VCaP (cell line): ENCODE measurements around the gene FABP3.

ENCODE experiments used
- H3K27ac ChIP-seq: fragments of 450-650 bp; 2 replicates; pipeline ENCODE4 v1.5.1; 2017
- TF ChIP-seq, protein P1 (sequence below): fragments of 450-650 bp; conservative IDR thresholded peaks from 2 replicates; pipeline ENCODE4 v1.5.1; 2017; ENCODE audit warnings: mild to moderate bottlenecking, moderate library complexity

Gene FABP3

DNA sequence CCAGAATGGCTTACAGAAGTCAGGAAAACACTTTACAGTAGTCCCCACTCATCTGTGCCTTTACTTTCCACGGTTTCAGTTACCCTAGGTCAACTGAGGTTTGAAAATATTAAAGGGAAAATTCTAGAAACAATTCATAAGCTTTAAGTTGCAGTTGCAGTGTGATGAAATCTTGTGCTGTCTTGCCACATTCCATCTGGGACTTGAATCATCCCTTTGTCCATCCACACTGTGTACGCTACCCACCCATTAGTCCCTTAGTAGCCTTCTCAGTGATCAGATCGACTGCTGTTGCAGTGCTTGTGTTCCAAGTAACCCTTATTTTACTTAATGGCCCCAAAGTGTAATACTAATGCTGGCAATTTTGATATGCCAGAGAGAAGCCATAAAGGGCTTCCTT is 45.5 kb downstream of the FABP3 start:
- TF ChIP-seq, protein P1, sequence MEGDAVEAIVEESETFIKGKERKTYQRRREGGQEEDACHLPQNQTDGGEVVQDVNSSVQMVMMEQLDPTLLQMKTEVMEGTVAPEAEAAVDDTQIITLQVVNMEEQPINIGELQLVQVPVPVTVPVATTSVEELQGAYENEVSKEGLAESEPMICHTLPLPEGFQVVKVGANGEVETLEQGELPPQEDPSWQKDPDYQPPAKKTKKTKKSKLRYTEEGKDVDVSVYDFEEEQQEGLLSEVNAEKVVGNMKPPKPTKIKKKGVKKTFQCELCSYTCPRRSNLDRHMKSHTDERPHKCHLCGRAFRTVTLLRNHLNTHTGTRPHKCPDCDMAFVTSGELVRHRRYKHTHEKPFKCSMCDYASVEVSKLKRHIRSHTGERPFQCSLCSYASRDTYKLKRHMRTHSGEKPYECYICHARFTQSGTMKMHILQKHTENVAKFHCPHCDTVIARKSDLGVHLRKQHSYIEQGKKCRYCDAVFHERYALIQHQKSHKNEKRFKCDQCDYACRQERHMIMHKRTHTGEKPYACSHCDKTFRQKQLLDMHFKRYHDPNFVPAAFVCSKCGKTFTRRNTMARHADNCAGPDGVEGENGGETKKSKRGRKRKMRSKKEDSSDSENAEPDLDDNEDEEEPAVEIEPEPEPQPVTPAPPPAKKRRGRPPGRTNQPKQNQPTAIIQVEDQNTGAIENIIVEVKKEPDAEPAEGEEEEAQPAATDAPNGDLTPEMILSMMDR = no peak
- no peak overlapping the region for H3K27ac ChIP-seq

DNA sequence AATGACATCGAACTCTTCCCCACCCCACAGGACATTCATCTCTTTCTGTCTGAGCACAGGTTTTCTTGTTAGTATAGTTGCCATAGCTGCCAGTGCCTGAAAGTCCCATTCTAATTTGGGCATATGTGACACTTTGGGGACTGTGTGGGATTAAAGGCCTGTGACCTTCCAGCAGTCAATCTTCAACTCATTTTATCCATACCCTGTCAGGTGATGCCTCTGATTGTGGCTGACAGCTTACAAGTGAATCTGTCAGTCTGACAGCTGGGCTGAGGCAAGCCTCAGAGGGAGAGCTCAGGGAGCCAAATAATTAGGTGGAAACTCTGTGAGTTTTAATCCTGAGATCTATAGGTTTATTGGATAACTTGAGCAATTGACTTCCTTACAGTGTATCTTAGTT is 46.4 kb downstream of the FABP3 start:
- TF ChIP-seq, protein P1 = no peak

DNA sequence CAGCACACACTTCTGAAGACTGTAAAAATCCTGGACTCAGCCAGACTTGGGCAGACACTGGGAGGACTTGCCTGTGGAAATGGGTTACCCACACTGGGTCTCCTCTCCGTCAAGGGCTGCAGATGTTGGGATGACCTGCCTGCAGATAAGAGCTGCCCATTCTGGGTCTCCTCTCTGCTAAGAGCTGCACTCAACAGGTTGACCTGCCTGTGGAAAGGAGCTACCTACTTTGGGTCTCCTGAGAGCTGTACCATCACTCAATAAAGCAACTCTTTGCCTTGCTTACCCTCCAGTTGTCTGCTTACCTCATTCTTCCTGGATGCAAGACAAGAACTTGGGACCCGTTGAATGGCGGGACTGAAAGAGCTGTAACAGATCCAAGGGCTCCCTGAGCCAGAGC is 47.9 kb downstream of the FABP3 start:
- TF ChIP-seq, protein P1 = no peak
- H3K27ac ChIP-seq = no peak overlapping the region

More for the DNA sequence above, 46.4 kb downstream of the FABP3 start:
- no peak overlapping the region for H3K27ac ChIP-seq

DNA sequence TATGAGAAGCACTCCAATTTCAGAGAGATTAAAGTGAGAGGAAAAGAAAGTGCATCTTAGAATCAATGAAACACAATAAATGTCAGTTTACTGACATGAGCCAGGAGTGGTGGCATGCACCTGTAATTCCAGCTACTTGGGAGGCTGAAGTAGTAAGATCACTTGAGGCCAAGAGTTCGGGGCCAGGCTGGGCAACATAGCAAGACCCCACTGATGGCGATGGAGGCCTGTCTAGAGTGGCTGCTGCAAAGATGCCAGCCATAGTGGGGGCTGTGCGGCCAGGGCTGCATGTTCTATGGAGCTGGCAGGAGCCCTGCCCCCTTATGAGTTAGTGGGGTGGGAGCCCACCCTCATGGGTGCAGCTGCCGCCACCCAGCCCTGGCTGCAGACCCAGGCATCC is 48.8 kb downstream of the FABP3 start:
- TF ChIP-seq, protein P1 = no peak
- H3K27ac ChIP-seq = no peak overlapping the region

DNA sequence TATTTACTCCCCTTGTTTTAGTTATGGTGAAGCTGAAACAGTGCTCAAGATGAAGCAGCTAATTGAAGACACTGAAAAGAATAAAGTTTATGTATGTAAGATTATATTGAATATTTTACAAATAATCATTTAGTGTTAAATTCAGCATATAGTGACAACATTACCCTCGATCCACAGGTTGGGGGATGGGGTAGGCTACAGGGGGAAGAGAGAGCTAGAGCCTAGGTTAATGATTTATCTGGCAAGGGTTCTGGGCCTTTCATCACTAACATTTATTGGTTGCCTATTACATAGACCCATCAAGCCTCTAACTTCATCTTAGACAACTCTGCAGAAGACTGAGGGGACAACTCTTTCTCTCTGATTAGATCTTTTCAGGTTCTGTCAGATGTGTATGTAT is 54.7 kb downstream of the FABP3 start:
- TF ChIP-seq, protein P1 = no peak
- H3K27ac ChIP-seq = no peak overlapping the region

DNA sequence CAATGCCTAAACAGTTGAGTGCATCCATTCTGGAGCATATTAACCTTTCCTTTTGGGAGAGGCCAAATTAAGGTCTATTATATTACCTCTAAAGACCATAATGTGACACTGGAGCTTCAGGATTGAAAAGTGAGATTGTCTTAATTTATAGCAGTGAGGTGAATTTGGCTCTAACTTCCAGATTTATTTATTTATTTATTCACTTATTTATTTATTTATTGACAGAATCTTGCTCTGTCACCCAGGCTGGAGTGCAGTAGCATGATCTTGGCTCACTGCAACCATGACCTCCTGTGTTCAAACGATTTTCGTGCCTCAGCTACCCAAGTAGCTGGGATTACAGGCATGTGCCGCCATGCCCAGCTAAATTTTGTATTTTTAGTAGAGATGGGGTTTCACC is 57.0 kb downstream of the FABP3 start:
- TF ChIP-seq, protein P1 = no peak

More for the DNA sequence above, 57.0 kb downstream of the FABP3 start:
- H3K27ac ChIP-seq = no peak overlapping the region
